ENCODE results near the gene MTHFD2.

- TF ChIP-seq CTCF (IDR thresholded peaks at IDR 0.05) (no peak), EZH2 (IDR thresholded peaks at IDR 0.05) (no peak)
These were observed 6.6 kb upstream of the MTHFD2 start for GRCh38 chr2:74191596-74192380.
